ENCODE results near the gene ZBTB45.

- TF ChIP-seq CTCF (IDR thresholded peaks at IDR 0.05) (peak in 4 of 5 experiments; percentile 20 to 61 (median 36)), POLR2A (IDR thresholded peaks at IDR 0.05) (peak in 1 of 2 donors; percentile 67), EP300 (IDR thresholded peaks at IDR 0.05) (peak; percentile 86 to 91)
These were observed 20.3 kb downstream of the ZBTB45 start for GRCh38 chr19:58499021-58499927.
